ENCODE measurements around the gene KPTN.

GRCh38 chr19:47446534-47447469 is 37.2 kb downstream of the KPTN start:
- TF ChIP-seq CTCF (IDR thresholded peaks at IDR 0.05; ENCODE audit: low read depth, low read length, poor library complexity, severe bottlenecking): no peak
- no peak for TF ChIP-seq EZH2phosphoT487 (IDR thresholded peaks at IDR 0.05; ENCODE audit: borderline replicate concordance, low read length)

Measured in DOHH2 (cell line).